IPS-NIHi11 (cell line): ENCODE measurements around the gene IL4R.
"Not testable (repeated sequence)": the region's sequence is repeated elsewhere in the genome, so short reads cannot be mapped to it uniquely, and the experiment has no call there.

Experiments used
- DNase-seq: peaks from one replicate; pipeline ENCODE4 v3.0.0; 2012; ENCODE audit warnings: mixed read lengths, low spot score

Gene IL4R

GRCh38 chr16:27381974-27382855 is 68.4 kb downstream of the IL4R start:
- DNase-seq: no peak

- DNase-seq: no peak
These were observed 69.9 kb downstream of the IL4R start for GRCh38 chr16:27383556-27384243.

GRCh38 chr16:27384425-27384824 is 70.7 kb downstream of the IL4R start:
- no peak for DNase-seq

- no peak for DNase-seq
These were observed 71.6 kb downstream of the IL4R start for GRCh38 chr16:27385398-27385797.

- no peak for DNase-seq
These were observed 72.9 kb downstream of the IL4R start for GRCh38 chr16:27386674-27387073.

- no peak for DNase-seq
These were observed 74.0 kb downstream of the IL4R start for GRCh38 chr16:27387724-27388123.

- DNase-seq: no peak
These were observed 75.6 kb downstream of the IL4R start for GRCh38 chr16:27389272-27389961.

GRCh38 chr16:27390151-27390550 is 76.4 kb downstream of the IL4R start:
- no peak for DNase-seq

- no peak for DNase-seq
These were observed 78.9 kb downstream of the IL4R start for GRCh38 chr16:27392671-27393070.

- no peak for DNase-seq
These were observed 80.7 kb downstream of the IL4R start for GRCh38 chr16:27394516-27394915.

GRCh38 chr16:27398341-27398893 is 84.6 kb downstream of the IL4R start:
- DNase-seq: not testable (repeated sequence)

- DNase-seq: no peak
These were observed 85.4 kb downstream of the IL4R start for GRCh38 chr16:27398894-27399853.

- no peak for DNase-seq
These were observed 86.2 kb downstream of the IL4R start for GRCh38 chr16:27399969-27400368.

GRCh38 chr16:27400751-27401620 is 87.2 kb downstream of the IL4R start:
- no peak for DNase-seq

GRCh38 chr16:27401768-27402568 is 88.2 kb downstream of the IL4R start, which contains the start of gene IL21R:
TSS of gene IL21R (plus strand) at chr16:27402174. CDS start at chr16:27430072, 27,898 bp downstream.
- no peak for DNase-seq

- DNase-seq: no peak
These were observed 88.8 kb downstream of the IL4R start for GRCh38 chr16:27402569-27402963.

- DNase-seq: no peak
These were observed 89.3 kb downstream of the IL4R start for GRCh38 chr16:27402964-27403600.

GRCh38 chr16:27403601-27403992 is 89.8 kb downstream of the IL4R start:
- DNase-seq: no peak
